ENCODE data around the gene FIBCD1. TPM values are rescaled to one million over a fixed set of nuclear protein-coding genes. Genes with fewer than 3 reads are reported as not detected.

FIBCD1 gene
- polyA plus RNA-seq, 4 donors: 0.35 to 1.5 TPM; not detected in 2

- Histone ChIP-seq H3K27ac (ENCODE audit: low read depth in 1 of 3, low read length in 2 of 3) (no peak overlapping the region), H3K9me3 (ENCODE audit: control insufficient read depth in 2 of 2, insufficient read depth in 1 of 2, low read depth in 1 of 2, low read length in 1 of 2) (no peaks in the 10 kb centered on the region), H3K27me3 (ENCODE audit: control insufficient read depth in 3 of 3, insufficient read depth in 3 of 3, low read length in 3 of 3) (peaks cover 0 to 27% (median 2%) of the 10 kb centered on the region in 3 donors), H3K4me1 (ENCODE audit: control insufficient read depth in 3 of 3, insufficient read depth in 2 of 3, low read depth in 1 of 3, low read length in 2 of 3) (no peaks in the 10 kb centered on the region), H3K36me3 (ENCODE audit: control insufficient read depth in 3 of 3, insufficient read depth in 2 of 3, low read depth in 1 of 3, low read length in 3 of 3) (no peaks in the 10 kb centered on the region), H3K4me3 (ENCODE audit: low read depth in 1 of 3, low read length in 3 of 3) (no peak overlapping the region)
- no peak for FAIRE-seq
- no peak for DNase-seq
- WGBS, 3 donors: 79 to 90% (median 85%) methylated on average over 8 of the region's 8 CpGs
Observed at GRCh38 chr9:130920233-130920632, 18.8 kb downstream of the FIBCD1 start.

- 69 to 77% (median 70%) methylated on average over 14 of the region's 14 CpGs for WGBS, 3 donors
- H3K27me3 ChIP-seq (ENCODE audit: control insufficient read depth in 3 of 3, insufficient read depth in 3 of 3, low read length in 3 of 3): peaks cover 0 to 29% (median 2%) of the 10 kb centered on the region in 3 donors
- no peak for FAIRE-seq
- H3K4me1 ChIP-seq (ENCODE audit: control insufficient read depth in 3 of 3, insufficient read depth in 2 of 3, low read depth in 1 of 3, low read length in 2 of 3): no peaks in the 10 kb centered on the region
- H3K9me3 ChIP-seq (ENCODE audit: control insufficient read depth in 2 of 2, insufficient read depth in 1 of 2, low read depth in 1 of 2, low read length in 1 of 2): no peaks in the 10 kb centered on the region
- H3K27ac ChIP-seq (ENCODE audit: low read depth in 1 of 3, low read length in 2 of 3): no peak overlapping the region
- H3K36me3 ChIP-seq (ENCODE audit: control insufficient read depth in 3 of 3, insufficient read depth in 2 of 3, low read depth in 1 of 3, low read length in 3 of 3): no peaks in the 10 kb centered on the region
- no peak for DNase-seq
- H3K4me3 ChIP-seq (ENCODE audit: low read depth in 1 of 3, low read length in 3 of 3): no peak overlapping the region
Observed at GRCh38 chr9:130919559-130920145, 19.4 kb downstream of the FIBCD1 start.

- Histone ChIP-seq H3K27me3 (ENCODE audit: control insufficient read depth in 3 of 3, insufficient read depth in 3 of 3, low read length in 3 of 3) (peaks cover 0 to 33% (median 2%) of the 10 kb centered on the region in 3 donors), H3K36me3 (ENCODE audit: control insufficient read depth in 3 of 3, insufficient read depth in 2 of 3, low read depth in 1 of 3, low read length in 3 of 3) (no peaks in the 10 kb centered on the region), H3K9me3 (ENCODE audit: control insufficient read depth in 2 of 2, insufficient read depth in 1 of 2, low read depth in 1 of 2, low read length in 1 of 2) (no peaks in the 10 kb centered on the region), H3K27ac (ENCODE audit: low read depth in 1 of 3, low read length in 2 of 3) (no peak overlapping the region), H3K4me1 (ENCODE audit: control insufficient read depth in 3 of 3, insufficient read depth in 2 of 3, low read depth in 1 of 3, low read length in 2 of 3) (no peaks in the 10 kb centered on the region), H3K4me3 (ENCODE audit: low read depth in 1 of 3, low read length in 3 of 3) (no peak overlapping the region)
- DNase-seq (no peak), FAIRE-seq (no peak)
- WGBS, 3 donors: 56 to 77% (median 59%) methylated on average over 33 of the region's 33 CpGs
Observed at GRCh38 chr9:130918826-130919558, 20.1 kb downstream of the FIBCD1 start.

DNA sequence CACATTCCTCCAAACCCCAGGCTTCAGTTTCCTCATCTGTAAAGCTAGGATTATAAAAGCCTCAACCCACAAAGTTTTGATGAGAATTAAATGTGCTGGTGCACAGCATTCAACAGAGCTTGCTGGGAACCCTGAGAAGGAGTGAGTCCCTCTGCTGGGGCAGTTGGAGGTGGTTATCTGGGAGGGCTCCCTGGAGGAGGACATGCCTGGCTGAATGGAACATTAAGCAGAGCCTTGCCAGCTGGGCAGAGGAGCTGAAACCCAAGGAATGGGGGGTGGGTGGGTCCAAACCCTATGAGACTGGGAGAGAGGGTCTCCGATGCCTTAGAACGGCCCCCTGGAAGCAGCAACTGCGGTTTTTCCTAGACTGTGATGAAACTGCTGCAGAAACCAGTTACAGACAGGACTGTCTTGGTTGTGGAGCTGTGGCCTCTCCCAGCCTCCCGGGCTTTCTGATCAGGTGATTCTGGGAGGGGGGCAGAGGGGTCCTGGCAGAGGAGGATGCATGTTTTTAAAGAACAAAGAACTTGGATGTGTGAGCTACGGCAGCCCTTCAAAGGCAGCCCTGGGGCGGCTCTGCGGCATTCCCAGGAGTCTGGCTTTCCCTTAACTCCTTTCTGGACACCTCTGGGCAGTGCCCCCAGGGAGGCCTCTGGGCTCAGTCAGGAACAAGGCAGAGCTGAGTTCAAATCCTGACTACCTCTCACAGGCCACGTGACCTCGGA, 20.8 kb downstream of the FIBCD1 start:
- Histone ChIP-seq H3K27ac (ENCODE audit: low read depth in 1 of 3, low read length in 2 of 3) (no peak overlapping the region), H3K4me3 (ENCODE audit: low read depth in 1 of 3, low read length in 3 of 3) (no peak overlapping the region), H3K27me3 (ENCODE audit: control insufficient read depth in 3 of 3, insufficient read depth in 3 of 3, low read length in 3 of 3) (peaks cover 0 to 32% (median 2%) of the 10 kb centered on the region in 3 donors), H3K36me3 (ENCODE audit: control insufficient read depth in 3 of 3, insufficient read depth in 2 of 3, low read depth in 1 of 3, low read length in 3 of 3) (no peaks in the 10 kb centered on the region), H3K4me1 (ENCODE audit: control insufficient read depth in 3 of 3, insufficient read depth in 2 of 3, low read depth in 1 of 3, low read length in 2 of 3) (no peaks in the 10 kb centered on the region), H3K9me3 (ENCODE audit: control insufficient read depth in 2 of 2, insufficient read depth in 1 of 2, low read depth in 1 of 2, low read length in 1 of 2) (no peaks in the 10 kb centered on the region)
- DNase-seq (no peak), FAIRE-seq (no peak)
- 65 to 75% (median 72%) methylated on average over 9 of the region's 9 CpGs for WGBS, 3 donors

DNA sequence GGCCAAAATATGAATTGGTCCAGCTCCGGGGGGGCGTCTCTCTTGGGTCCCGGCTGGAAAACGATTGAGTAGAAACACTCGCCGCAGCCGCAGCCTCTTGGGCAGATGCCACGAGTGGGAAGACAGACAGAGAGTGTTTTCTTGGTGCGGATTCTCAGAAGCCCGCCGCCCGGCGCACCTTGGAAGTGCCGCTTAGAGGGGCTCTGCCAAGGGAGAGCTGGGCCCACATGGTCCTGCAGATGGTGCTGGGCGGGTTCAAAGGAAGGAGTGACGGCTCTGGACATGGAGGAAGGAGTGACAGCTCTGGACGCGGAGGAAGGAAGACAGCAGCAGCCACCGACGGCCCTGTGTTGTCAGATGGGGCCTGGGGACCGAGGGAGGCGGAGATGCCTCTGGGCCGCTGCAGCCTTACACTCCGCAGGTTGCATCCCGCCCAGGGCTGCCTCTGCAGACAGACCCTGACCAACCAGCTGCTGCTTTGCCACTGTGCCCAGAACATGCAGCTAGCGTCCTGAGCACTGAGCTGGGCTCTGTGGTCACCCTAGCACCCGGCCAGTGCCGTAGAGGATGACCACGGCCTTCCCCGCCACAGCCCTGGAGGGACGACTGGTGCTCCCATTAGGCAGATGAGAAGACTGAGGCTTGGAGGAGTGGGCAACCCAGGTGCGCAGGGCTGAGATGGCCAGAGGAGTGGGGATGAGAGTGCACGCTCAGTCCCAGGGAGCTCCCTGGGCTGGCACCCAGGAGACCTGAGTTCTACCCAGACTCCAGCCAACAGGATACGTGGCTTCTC, 21.7 kb downstream of the FIBCD1 start:
- DNase-seq (no peak), FAIRE-seq (no peak)
- H3K9me3 ChIP-seq (ENCODE audit: control insufficient read depth in 2 of 2, insufficient read depth in 1 of 2, low read depth in 1 of 2, low read length in 1 of 2): no peaks in the 10 kb centered on the region
- no peak overlapping the region for H3K4me3 ChIP-seq (ENCODE audit: low read depth in 1 of 3, low read length in 3 of 3)
- WGBS, 3 donors: 80 to 86% (median 84%) methylated on average over 30 to 34 of the region's 34 CpGs
- peaks cover 0 to 32% (median 2%) of the 10 kb centered on the region in 3 donors for H3K27me3 ChIP-seq (ENCODE audit: control insufficient read depth in 3 of 3, insufficient read depth in 3 of 3, low read length in 3 of 3)
- H3K4me1 ChIP-seq (ENCODE audit: control insufficient read depth in 3 of 3, insufficient read depth in 2 of 3, low read depth in 1 of 3, low read length in 2 of 3): no peaks in the 10 kb centered on the region
- H3K27ac ChIP-seq (ENCODE audit: low read depth in 1 of 3, low read length in 2 of 3): no peak overlapping the region
- H3K36me3 ChIP-seq (ENCODE audit: control insufficient read depth in 3 of 3, insufficient read depth in 2 of 3, low read depth in 1 of 3, low read length in 3 of 3): no peaks in the 10 kb centered on the region

DNA sequence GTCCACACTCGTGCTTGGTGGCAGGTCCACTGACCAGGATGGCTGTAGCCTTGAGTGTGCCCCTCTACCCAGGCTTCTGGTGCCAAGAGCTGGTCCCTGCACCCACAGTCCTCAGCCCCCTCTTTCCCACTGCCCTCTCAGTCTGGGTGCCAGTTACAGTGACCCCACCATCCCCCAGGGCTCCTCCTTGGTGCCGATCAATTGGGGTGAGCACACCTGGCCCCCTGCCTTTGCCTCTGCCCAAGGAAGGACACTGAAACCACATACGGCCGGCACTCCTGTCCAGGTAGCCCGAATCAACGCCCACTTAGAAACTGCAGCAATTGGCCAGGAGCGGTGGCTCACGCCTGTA, 24.0 kb downstream of the FIBCD1 start:
- Histone ChIP-seq H3K27ac (ENCODE audit: low read depth in 1 of 3, low read length in 2 of 3) (no peak overlapping the region), H3K4me3 (ENCODE audit: low read depth in 1 of 3, low read length in 3 of 3) (no peak overlapping the region), H3K36me3 (ENCODE audit: control insufficient read depth in 3 of 3, insufficient read depth in 2 of 3, low read depth in 1 of 3, low read length in 3 of 3) (no peaks in the 10 kb centered on the region), H3K4me1 (ENCODE audit: control insufficient read depth in 3 of 3, insufficient read depth in 2 of 3, low read depth in 1 of 3, low read length in 2 of 3) (no peaks in the 10 kb centered on the region), H3K27me3 (ENCODE audit: control insufficient read depth in 3 of 3, insufficient read depth in 3 of 3, low read length in 3 of 3) (peaks cover 0 to 27% (median 2%) of the 10 kb centered on the region in 3 donors), H3K9me3 (ENCODE audit: control insufficient read depth in 2 of 2, insufficient read depth in 1 of 2, low read depth in 1 of 2, low read length in 1 of 2) (no peaks in the 10 kb centered on the region)
- DNase-seq (no peak), FAIRE-seq (no peak)
- 71 to 85% (median 72%) methylated on average over 8 of the region's 8 CpGs for WGBS, 3 donors

GRCh38 chr9:130914417-130915095, 24.5 kb downstream of the FIBCD1 start:
- no peaks in the 10 kb centered on the region for H3K9me3 ChIP-seq (ENCODE audit: control insufficient read depth in 2 of 2, insufficient read depth in 1 of 2, low read depth in 1 of 2, low read length in 1 of 2)
- peaks cover 0 to 23% (median 2%) of the 10 kb centered on the region in 3 donors for H3K27me3 ChIP-seq (ENCODE audit: control insufficient read depth in 3 of 3, insufficient read depth in 3 of 3, low read length in 3 of 3)
- H3K4me3 ChIP-seq (ENCODE audit: low read depth in 1 of 3, low read length in 3 of 3): no peak overlapping the region
- DNase-seq (no peak), FAIRE-seq (no peak)
- 75 to 82% (median 79%) methylated on average over 24 of the region's 24 CpGs for WGBS, 3 donors
- H3K27ac ChIP-seq (ENCODE audit: low read depth in 1 of 3, low read length in 2 of 3): no peak overlapping the region
- H3K36me3 ChIP-seq (ENCODE audit: control insufficient read depth in 3 of 3, insufficient read depth in 2 of 3, low read depth in 1 of 3, low read length in 3 of 3): no peaks in the 10 kb centered on the region
- no peaks in the 10 kb centered on the region for H3K4me1 ChIP-seq (ENCODE audit: control insufficient read depth in 3 of 3, insufficient read depth in 2 of 3, low read depth in 1 of 3, low read length in 2 of 3)

All from small intestine (tissue), 7 donors.